ENCODE results near the gene FAR2. TPM values are rescaled to one million over a fixed set of nuclear protein-coding genes. Genes with fewer than 3 reads are reported as not detected.
"Not testable (repeated sequence)": the region's sequence is repeated elsewhere in the genome, so short reads cannot be mapped to it uniquely, and the experiment has no call there.

The FAR2 gene
- polyA plus RNA-seq, 4 donors = 38.2 to 48.0 (median 43.3) TPM

DNA sequence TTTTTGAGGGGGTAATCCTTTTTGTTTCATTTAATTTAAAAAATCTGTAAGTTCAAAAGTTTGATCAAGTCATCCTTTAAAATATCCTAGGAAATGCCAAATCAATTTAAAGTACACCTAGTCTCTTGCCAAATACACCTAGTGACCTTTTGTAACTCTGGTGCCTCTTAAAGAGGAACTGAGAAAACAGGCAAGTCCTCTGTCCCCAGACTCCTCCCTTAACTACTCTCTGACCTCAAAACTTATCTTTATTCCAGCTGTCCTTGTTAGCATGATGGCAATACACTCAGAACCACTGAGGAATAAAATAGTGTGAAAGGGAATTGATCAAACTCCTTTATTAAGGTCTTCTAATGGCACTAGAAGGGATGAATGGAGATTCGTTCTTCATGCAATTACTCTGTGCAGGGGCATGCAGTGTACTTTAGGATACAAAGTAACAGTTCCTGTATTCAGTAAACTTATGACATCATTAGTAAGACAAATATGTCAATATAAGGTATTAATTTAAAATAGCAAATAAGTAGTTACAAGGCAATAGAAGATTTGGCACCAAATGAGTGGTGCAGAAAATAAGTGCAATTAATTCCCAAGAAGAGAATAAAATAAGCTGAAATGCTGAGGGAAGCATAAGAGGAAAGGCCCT, 3.3 kb downstream of the FAR2 start:
- no peak for DNase-seq (ENCODE audit: low read depth in 4 of 4, low spot score in 3 of 4)

DNA sequence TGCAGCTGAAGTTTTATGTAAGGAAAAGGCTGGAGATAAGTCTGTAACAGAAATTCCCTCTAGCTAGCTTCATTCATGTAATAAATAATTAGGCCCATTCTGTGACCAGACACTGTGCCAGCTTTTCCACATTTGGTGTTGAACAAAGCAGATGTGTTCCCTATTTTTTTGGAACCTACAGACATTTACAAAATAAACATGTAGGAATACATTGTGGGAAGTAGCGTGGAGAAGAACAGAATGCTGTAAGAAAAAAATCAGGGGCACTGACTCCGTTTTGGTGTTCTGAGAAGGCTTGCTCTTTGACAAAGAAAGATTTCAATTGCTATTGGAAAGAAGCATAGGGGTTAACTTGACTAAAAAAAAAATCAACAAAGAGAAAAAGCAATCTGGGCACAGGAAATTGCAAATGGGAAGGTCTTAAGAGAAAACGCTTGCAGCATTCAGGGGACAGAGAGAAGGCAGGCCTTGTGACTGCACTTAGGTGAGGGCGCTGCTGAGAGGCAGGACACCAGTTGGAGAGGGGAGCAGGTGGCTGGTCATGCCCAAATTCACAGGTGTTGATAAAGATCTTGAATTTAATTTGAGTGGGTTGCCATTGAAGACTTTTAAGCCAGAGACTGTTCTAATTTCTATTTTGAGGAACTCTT, 4.0 kb downstream of the FAR2 start:
- no peak for DNase-seq (ENCODE audit: low read depth in 4 of 4, low spot score in 3 of 4)

DNA sequence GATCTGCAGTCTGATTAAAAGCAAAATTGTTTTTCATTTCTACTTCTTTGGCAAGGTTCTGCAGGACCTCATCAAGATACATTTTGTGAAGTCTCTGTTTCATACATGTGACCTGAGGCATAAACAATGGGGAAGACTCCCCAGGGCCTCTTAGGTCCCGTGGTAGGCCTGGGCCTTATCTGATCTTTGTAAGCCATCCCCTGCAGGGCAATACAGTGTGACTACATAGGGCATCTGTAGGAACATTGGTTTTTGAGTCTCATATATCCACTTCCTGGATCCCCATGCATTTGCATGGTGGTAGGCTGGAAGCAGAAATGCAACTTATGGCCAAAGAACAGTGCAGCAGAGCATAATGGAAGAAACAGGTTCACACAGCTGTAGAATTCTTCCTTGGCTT, 6.0 kb downstream of the FAR2 start:
- DNase-seq (ENCODE audit: low read depth in 4 of 4, low spot score in 3 of 4) = no peak

DNA sequence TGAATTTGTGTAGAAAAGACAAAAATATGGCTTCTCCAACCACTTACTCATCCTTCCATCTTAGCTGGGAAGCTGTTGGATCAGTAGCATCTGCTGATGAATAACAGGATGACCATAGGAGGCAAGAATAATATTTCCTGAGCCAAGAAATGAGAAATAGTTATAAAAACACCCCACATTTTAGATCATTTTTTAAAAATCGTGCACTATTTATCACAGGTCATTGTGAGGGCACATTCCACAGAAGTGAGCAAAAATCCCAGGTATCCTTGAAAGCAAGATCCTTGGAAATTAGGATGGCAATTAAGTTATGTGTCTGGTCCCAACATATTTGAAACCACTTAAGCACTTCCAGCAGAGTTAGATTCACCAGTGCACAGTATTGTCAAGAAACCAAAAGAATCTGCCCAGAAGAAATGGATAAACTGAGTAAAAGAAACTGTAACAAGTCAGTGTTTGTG, 8.4 kb downstream of the FAR2 start:
- DNase-seq (ENCODE audit: low read depth in 4 of 4, low spot score in 3 of 4) = no peak

DNA sequence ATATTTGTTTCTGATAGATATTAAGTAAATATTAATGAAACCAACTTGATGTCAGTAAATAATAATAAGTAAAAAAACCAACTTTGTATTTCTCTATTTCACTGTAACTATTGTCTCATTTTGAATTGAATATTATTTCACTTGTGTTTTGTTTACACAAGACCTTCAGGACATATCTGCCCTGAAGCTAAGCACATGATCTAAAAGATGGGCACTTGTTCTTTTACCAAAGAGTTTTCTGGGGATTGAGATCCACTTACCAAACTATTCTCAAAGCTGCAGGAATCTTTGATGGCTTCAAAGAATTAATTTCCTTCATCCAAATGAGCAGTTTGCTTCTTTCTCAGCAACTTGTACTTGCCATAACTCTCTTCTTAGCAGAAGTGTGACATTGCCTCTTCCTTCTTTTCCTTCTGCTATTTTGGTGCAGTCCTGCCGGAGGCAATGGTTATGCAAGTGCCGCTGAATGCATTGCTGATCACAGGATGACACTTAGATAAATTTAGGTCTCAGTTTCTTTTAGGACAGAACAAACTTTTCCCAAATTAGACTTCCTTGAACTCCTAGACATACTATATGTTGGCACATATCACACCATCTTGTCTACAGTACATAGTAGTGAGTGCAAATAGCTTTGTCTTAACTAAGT, 9.2 kb downstream of the FAR2 start:
- DNase-seq (ENCODE audit: low read depth in 4 of 4, low spot score in 3 of 4) = no peak

DNA sequence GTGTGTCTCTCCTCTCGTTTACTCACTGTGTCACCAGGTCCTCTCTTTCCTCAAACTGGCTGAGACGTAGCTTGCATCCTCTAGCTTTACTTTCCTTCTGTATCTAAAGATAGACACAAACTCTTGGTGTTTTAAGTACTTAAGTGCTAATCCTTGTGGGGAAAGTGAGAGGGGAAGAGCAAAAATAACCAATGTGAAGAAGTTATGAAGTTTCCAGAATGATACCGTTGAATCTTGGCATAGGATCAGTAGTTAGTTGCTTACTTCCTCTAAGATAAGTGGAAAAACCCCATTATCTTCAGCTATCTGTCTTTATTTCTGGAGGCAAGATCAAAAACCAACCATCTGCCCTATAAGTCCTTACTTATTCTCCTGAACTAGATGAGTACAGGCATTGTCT, 10.6 kb downstream of the FAR2 start:
- no peak for DNase-seq (ENCODE audit: low read depth in 4 of 4, low spot score in 3 of 4)

DNA sequence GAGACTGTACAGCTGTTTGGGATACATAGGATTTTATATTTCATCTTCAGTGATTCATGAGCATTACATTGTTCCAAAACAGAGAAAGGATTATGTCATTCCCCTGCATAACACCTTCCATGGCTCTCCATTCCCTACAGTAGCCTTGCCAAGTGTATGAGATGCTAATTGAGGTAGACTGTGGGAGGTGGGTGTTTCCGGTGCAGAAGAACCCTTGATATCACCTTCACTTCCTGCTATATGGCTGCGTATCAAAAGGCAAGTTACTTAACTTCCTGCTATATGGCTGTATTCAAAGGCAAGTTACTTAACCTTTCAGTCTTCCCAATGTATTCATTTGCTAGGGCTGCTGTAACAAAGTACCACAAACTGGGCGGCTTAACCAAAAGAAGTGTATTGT, 11.2 kb downstream of the FAR2 start:
- no peak for DNase-seq (ENCODE audit: low read depth in 4 of 4, low spot score in 3 of 4)

DNA sequence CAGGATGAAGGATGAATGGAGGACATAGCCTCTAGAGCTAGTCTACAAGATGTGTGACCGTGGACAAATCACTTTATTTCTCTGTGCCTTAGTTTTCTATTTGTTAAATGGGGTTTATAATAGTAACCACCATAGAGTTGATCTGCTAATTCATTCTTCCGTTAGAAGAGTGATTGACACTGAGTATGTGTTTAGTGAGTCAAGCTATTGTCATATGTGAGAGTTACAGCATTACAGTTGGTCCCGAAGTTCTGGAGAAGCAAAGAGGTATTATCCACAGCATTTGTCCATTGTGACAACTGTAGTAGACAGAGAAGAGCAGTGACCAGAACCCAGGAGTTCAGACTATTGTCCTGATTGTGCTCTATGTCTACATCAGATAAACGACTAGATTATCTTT, 14.1 kb downstream of the FAR2 start:
- no peak for DNase-seq (ENCODE audit: low read depth in 4 of 4, low spot score in 3 of 4)

DNA sequence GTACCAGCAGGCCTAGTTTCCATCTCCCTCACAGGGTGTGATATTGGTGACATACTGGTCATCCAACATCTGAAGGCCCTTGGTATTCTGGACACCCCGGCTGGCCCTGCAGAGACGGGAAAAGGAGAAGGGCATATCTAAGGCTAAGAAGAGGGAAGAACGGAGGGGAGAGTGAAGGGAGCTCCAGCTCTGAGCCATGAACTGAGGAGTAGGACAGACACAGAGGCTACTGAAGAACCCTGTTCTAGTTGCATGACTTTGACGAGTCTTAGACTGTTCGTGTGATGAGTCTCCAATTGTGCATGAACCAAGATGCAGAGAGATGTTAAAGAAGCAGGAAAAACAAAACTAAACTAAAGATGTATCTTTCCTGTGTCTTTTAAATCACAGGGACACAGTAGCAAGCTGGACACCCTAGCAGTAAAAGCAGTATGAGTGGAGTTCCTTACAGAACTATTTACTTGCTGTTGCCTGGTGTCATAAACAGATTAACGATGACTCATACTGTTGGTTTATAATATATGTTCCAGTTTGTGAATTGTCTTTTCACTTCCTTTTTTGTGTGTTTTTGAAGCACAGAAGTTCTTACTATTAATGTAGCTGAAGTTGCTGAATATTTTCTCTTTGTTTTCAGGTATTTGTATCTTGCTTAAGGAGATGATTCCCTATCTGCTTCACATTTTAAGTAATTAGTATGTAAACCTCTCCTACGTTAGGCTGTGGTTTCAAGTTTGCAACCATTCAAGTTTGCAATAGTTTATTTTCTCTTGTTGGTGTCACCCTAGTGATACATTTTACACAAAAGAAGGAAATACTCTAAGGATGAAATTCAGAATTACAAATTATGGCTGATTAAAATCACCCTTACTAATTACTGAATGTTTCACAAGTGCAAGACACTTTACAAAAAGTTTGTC, 15.7 kb downstream of the FAR2 start:
- DNase-seq (ENCODE audit: low read depth in 4 of 4, low spot score in 3 of 4) = no peak

DNA sequence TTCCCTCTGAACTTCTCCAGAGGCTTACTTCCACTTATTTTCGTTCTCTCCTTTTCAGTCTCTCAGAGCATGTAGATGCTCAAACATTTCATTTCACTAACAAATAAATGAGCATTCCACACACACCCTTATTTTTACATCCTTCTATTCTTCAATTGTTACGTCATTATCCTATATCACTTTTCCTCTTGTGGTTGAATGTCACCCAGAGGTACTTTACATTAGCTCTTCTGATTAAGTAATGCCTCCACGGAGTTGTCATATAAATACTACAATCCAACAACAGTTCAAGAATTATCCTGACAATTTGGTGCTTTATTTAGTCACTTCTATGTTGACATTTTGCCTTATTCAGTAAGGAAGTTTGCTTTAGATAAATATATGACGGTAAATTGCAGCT, 18.4 kb downstream of the FAR2 start:
- DNase-seq (ENCODE audit: low read depth in 4 of 4, low spot score in 3 of 4) = no peak

DNA sequence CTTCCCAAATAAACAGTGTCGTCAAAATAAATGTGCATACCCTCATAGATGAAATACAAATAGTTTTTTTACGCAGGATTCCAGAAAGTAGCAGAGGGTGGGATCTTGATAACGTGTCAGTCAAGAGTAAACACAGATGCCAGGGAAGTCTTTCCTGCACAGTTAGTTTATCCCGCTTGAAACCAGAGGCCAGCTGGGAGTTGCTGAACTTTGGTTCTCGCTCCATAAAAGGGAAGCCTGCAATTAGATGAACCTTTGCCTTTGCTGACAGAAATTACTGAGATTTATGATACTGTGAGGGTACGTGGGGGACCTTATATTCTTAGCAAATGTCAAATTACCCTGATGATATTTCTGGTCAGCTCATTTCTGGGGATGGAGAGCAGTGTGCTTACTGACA, 18.9 kb downstream of the FAR2 start:
- DNase-seq (ENCODE audit: low read depth in 4 of 4, low spot score in 3 of 4) = no peak

DNA sequence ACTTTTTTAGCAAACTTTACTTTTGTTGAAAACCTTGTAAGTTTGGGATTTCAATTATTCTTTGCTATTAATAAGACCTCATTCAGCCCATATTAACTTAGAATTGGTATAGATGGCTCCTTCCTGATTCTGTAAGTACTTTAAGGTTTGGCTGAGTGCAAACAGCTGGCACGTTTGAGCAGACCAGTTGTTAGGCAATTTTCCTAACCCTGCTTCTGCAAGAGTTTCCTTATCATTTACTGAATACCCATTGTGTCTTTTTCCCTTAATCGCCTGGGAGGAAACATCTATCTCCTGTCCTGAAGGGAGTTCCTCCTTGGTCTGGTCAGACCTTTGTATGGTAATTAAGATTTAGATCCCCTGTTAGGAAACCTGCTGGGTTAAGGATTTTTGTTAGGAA, 20.9 kb downstream of the FAR2 start:
- DNase-seq (ENCODE audit: low read depth in 4 of 4, low spot score in 3 of 4) = not testable (repeated sequence)

DNA sequence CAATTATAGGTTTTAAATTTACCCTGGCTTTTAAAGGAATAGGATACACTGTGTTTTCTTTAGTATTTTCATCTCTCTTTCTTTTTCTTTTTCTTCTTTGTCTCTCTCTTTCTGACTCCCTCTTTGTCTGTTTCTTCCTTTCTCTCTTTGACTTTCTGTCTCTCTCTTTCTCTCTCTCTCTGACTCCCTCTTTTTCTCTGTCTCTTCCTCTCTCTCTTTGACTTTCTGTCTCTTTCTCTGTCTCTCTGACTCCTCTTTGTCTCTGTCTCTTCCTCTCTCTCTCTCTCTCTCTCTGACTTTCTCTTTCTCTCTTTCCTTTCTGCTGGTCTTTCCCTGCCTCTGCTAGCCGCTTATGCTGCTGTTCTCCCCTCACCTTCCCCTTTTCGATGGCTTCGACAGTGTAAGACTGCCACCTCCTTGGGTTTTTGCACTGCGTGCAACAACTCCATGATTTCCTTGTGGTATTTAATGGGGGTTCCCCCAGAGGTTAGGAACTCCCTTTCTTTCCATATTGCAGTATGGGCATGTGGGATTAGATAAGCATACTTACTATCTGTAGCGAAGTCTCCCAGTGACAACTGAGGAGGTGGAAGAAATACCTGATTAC, 21.5 kb downstream of the FAR2 start:
- DNase-seq (ENCODE audit: low read depth in 4 of 4, low spot score in 3 of 4) = not testable (repeated sequence)

DNA sequence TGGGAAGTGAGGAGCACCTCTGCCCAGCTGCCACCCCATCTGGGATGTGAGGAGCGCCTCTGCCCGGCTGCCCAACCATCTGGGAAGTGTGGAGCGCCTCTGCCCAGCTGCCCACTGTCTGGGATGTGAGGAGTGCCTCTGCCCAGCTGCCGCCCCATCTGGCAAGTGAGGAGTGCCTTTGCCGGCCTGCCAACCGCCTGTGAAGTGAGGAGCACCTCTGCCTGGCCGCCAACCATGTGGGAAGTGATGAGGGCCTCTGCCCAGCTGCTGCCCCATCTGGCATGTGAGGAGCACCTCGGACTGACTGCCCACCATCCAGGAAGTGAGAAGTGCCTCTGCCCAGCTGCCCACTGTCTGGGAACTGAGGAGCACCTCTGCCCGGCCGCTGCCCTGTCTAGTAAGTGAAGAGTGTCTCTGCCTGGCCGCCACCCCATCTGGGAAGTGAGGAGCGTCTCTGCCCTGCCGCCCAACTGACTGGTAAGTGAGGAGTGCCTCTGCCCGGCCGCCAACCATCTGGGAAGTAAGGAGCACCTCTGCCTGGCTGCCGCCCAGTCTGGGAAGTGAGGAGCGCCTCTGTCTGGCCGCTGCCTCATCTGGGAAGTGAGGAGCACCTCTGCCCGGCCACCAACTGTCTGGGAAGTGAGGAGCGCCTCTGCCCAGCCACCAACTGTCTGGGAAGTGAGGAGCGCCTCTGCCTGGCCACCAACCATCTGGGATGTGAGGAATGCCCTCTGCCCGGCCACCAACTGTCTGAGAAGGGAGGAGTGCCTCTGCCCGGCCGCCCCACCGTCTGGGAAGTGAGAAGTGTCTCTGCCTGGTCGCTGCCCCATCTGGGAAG, 22.6 kb downstream of the FAR2 start:
- no peak for DNase-seq (ENCODE audit: low read depth in 4 of 4, low spot score in 3 of 4)

DNA sequence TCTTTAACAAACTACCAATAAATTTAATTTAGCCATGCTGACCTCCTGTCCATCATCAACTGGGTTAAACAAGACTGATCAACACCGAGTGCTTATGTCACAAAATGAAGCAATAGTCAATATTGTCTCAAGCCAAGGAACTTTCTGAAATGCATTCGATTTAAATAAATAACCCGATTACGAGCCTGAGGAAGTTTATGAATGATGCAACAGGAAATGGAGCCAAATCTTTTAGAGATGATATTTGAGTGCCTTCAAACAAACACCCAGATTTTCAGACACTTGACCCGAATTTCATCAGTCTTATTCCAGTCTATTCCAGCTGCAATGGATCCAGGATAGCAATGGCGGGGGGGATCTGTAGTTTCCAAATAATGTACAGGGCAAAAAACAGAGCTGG, 27.9 kb downstream of the FAR2 start:
- no peak for DNase-seq (ENCODE audit: low read depth in 4 of 4, low spot score in 3 of 4)

DNA sequence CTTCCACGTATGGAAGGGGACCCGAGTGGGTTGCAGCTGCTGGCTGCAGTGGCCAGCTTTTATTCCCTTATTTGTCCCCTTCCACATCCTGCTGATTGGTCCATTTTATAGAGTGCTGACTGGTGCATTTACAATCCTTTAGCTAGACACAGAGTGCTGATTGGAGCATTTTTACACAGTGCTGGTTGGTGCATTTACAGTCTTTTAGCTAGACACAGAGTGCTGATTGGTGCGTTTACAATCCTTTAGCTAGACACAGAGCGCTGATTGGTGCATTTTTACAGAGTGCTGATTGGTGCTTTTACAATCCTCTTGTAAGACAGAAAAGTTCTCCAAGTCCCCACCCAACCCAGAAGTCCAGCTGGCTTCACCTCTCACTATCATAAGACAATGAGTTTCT, 33.2 kb downstream of the FAR2 start:
- not testable (repeated sequence) for DNase-seq (ENCODE audit: low read depth in 4 of 4, low spot score in 3 of 4)

DNA sequence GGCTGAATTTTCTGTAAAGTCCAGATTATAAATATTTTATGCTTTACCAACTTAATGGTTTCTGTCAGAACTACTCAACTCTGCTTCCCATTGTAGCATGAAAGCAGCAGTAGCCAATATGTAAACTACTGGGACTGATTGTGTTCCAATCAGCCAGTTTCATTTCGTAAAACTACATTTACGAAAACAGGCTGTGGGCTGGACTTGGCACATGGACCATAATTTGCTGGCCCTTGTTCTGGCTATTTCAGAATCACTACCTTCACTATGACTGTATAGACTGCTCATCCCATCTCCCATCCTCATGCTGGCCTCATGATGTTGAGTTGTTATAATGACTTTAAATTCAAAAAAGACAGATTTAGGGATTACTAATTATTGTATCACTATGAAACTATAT, 38.7 kb downstream of the FAR2 start:
- no peak for DNase-seq (ENCODE audit: low read depth in 4 of 4, low spot score in 3 of 4)

DNA sequence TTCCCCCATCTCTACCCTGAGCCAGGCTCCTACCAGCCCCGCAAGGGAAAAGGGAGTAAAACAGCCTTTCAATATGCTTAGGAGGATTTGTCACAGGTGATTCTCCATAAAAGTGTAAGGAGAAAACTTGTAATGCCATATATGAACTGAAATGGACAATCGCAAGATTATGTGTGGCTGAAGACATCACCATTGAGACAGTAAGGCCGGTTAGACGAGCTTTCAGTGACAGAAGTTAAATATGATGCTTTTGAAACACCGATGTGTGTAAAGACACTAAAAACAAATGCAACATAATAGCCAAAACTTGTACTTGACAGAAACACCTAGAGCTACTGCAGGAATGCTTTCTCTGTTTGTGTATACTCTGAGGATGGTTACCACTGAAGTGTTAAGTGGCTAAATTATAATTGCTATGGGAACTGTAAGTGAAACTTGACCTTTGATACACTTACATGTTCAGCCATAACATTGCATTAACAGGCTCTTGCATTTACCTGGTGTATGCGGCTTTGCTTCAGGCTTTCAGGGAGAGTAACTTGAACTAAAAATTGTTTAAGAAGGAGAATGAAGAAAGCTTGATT, 42.3 kb downstream of the FAR2 start:
- DNase-seq (ENCODE audit: low read depth in 4 of 4, low spot score in 3 of 4) = no peak

DNA sequence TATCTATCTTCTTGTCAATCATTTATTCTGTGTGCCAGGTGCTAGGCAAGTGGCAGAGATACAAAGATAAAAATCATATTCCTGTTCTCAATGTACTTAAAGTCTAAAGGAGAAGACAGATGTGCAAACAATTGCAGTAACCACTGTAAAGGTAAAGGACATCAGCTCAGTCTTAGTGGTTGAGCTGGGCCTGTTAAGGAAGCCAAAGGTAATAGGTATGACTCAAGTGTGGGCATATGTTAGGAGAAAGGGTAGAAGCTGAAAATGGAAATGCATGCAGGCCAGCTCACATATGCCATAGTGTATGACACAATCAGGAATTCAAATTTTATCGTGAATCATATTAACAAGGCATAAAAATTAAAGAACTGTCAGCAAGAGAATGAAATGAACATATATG, 49.8 kb downstream of the FAR2 start:
- no peak for DNase-seq (ENCODE audit: low read depth in 4 of 4, low spot score in 3 of 4)

Data from right renal pelvis (tissue), 4 donors.